GM19239 (cell line): Measurements from ENCODE around the gene CCDC197.

Source experiments
- DNase-seq: peaks from one replicate; pipeline ENCODE4 v3.0.0; 2011; ENCODE audit warnings: low spot score; ENCODE audit not compliant: insufficient read length
- FAIRE-seq: peaks from 2 replicates; lab custom pipeline; 2011; peaks lifted over from hg19 to GRCh38; lab: Jason Lieb, UNC

The CCDC197 gene

GRCh38 chr14:93960774-93961438 is 36.2 kb upstream of the CCDC197 start:
- no peak for FAIRE-seq

GRCh38 chr14:93961620-93962019 is 35.5 kb upstream of the CCDC197 start:
- FAIRE-seq, result no peak

More at GRCh38 chr14:93960774-93961438, 36.2 kb upstream of the CCDC197 start:
- no peak for DNase-seq

DNA sequence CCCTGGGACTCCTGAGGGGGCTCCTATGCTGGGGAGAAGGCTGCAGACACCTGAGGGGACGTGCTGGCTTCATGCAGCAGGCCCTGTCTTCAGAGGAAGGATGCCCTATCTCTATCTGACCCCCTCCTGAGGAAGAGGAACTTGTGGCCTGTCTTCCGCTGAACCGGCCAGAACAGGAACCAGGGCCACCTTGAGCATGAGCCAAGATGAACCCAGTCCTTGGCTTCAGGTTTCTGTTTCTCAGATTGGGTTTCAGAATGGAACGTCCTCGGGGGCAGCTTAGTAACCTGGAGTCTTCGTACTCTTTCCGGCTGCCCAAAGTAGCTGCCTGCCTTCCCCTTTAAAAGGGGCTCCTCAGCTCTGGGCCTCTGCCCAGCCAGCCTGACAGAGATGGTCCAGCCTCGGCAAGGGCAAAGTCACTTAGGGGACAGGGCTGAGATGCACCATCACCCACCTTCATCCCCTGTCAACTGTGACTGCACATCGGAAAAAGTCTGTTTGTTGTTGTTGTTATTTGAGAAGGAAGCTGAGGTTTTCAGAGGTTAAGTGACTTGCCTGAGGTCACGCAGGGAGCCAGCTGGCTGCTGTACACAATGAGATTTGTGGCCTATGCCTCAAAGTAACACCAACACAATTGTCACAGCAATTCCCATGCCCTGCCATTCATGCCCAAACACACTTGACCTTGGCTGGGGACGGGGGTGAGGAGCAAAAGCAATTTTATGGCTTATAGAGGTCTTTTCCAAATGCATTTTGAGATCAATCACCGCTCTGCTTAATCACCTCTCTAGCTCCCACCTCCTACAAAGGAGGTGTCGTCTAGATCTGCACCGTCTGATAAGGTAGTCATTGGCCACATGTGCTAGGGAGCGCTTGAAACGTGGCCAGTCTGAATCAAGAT is 34.1 kb upstream of the CCDC197 start:
- peak; percentile 53 for DNase-seq
- FAIRE-seq, result peak; percentile 99

More at GRCh38 chr14:93961620-93962019, 35.5 kb upstream of the CCDC197 start:
- no peak for DNase-seq

DNA sequence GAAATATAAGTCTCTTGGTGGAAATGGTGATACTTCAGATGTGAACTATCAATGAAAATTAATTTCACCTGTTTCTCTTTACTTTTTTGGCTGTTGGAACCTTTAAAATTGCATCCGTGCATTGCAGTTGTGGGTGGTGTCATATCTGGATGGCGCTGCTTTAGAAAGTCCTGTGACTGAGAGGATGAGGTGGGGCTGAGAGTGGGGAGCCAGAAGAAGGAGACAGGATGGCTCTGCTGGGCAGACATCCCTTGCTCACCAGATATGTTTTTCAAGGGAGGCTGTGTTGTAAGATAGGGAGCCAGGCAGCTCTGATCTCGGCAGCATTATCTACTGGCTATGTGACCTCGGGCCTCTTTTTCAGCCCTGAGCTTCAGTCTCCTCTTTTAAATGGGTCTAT is 33.4 kb upstream of the CCDC197 start:
- FAIRE-seq (no peak), DNase-seq (no peak)

- FAIRE-seq, result no peak
- no peak for DNase-seq
These were observed 32.8 kb upstream of the CCDC197 start for GRCh38 chr14:93964281-93964680.

- DNase-seq, result no peak
- no peak for FAIRE-seq
These were observed 32.2 kb upstream of the CCDC197 start for GRCh38 chr14:93964820-93965286.

GRCh38 chr14:93965287-93965821 is 31.7 kb upstream of the CCDC197 start:
- FAIRE-seq (no peak), DNase-seq (no peak)

GRCh38 chr14:93965946-93966474 is 31.1 kb upstream of the CCDC197 start:
- no peak for DNase-seq
- FAIRE-seq, result no peak

DNA sequence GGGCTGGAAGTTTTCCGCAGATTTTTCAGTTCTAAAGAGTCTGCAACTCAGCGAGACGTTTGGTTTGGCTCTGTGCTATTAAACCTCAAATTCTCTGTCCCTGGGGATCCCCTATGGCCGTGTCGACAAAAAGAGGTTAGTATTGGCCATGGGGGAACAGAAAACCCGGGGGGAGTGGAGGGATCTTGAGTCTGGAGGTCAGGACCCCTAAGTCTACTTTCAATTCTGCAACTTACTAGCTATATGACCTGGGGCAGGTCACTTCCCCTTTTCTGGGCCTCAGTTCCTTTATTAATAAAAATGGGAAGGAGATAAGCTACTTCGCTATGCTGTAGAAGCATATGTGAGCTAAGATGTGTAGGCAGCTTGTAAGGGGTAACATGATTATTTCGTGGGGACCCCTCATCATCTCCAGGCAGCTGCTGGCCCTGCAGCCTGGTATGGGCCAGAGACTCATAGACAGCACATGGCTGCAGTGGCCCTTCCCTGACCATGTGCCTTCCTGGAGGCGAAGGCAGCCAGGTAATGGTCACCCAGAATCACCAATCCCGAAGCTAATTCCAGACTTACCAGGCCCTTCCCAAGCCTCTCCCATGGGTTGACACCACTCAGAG is 29.4 kb upstream of the CCDC197 start:
- peak; percentile 95 for FAIRE-seq

GRCh38 chr14:93969082-93969828 is 27.8 kb upstream of the CCDC197 start:
- FAIRE-seq (peak; percentile 59), DNase-seq (no peak)

More for the DNA sequence above, 29.4 kb upstream of the CCDC197 start:
- peak; percentile 39 for DNase-seq

- FAIRE-seq (no peak), DNase-seq (no peak)
These were observed 26.5 kb upstream of the CCDC197 start for GRCh38 chr14:93970585-93970964.

GRCh38 chr14:93970965-93971634 is 26.0 kb upstream of the CCDC197 start:
- FAIRE-seq (peak; percentile 97), DNase-seq (no peak)

DNA sequence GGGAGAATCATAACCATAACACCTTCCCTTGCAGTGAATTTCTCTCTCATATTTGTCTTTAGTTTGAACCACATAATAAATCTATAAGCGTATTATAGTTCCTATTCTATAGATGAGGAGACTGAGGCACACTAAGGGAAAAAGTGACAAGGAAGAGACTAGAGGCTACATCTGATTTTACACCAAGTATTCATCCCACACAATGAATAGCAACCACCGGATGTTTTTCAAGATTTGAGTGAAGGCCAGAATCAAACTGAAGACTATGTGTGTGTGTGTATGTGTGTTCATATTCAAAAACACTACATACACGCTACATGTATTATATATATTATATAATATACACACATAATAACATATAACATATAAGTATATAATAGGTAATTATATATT is 25.5 kb upstream of the CCDC197 start:
- no peak for FAIRE-seq
- DNase-seq, result no peak

GRCh38 chr14:93972618-93973205 is 24.4 kb upstream of the CCDC197 start:
- DNase-seq (no peak), FAIRE-seq (peak; percentile 11)

DNA sequence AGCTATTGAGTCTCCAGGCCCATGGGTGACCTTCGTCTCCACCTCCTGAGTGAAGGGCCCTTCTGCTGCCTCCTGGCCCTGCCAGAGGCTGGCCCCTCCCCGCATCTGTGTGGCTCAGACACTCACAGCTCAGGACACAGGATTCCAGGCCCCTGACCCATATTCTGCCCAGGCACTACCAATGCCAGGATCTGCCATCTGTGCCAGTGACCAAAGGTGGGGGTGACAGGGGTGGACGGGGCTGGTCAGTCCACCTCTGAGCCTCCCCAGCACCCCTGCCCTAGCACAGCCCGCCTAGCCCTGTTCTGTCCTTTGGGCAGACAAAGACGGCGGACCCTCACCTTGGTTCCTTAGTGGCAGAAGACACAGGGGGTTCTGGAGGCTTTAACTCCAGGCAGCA is 23.5 kb upstream of the CCDC197 start:
- no peak for FAIRE-seq
- no peak for DNase-seq

GRCh38 chr14:93974299-93974698 is 22.8 kb upstream of the CCDC197 start:
- FAIRE-seq, result no peak

GRCh38 chr14:93974833-93975232 is 22.3 kb upstream of the CCDC197 start:
- no peak for FAIRE-seq
- DNase-seq, result no peak

More at GRCh38 chr14:93974299-93974698, 22.8 kb upstream of the CCDC197 start:
- DNase-seq, result no peak

GRCh38 chr14:93975791-93976476 is 21.2 kb upstream of the CCDC197 start:
- DNase-seq (peak; percentile 64), FAIRE-seq (peak; percentile 100)
